ENCODE results near the gene CFL1.

CFL1 gene

GRCh38 chr11:65879617-65880016 lies 21.6 kb upstream of the CFL1 start, which contains the start of gene CTSW:
Gene CTSW (plus strand): TSS chr11:65879837. CDS start chr11:65879855, 18 bp downstream.
- Histone ChIP-seq H3K4me3 (ENCODE audit: low read length) (no peak within 1 kb of the TSS), H3K9me3 (ENCODE audit: insufficient read depth, low read depth, low read length) (no peaks in the 10 kb centered on the region), H3K9ac (ENCODE audit: low read depth, low read length) (no peak within 1 kb of the TSS), H3K4me1 (ENCODE audit: insufficient read depth, low read length) (no peaks in the 10 kb centered on the region), H3K27me3 (ENCODE audit: insufficient read depth, low read length) (no peaks in the 10 kb centered on the region), H3K36me3 (ENCODE audit: insufficient read depth, low read length) (peaks cover 24% of the 10 kb centered on the region), H3K27ac (ENCODE audit: low read depth, low read length) (no peak within 1 kb of the TSS)
- WGBS = 84% methylated on average over 7 of the region's 7 CpGs

GRCh38 chr11:65873318-65874156 lies 15.6 kb upstream of the CFL1 start:
- Histone ChIP-seq H3K27ac (ENCODE audit: low read depth, low read length) (no peak overlapping the region), H3K4me3 (ENCODE audit: low read length) (peak overlapping the region; percentile 80), H3K9ac (ENCODE audit: low read depth, low read length) (peak overlapping the region; percentile 39; the same call in 1 of the 2 replicates), H3K27me3 (ENCODE audit: insufficient read depth, low read length) (peaks cover 15% of the 10 kb centered on the region), H3K36me3 (ENCODE audit: insufficient read depth, low read length) (no peaks in the 10 kb centered on the region), H3K4me1 (ENCODE audit: insufficient read depth, low read length) (no peaks in the 10 kb centered on the region; the same call in 1 of the 2 replicates), H3K9me3 (ENCODE audit: insufficient read depth, low read depth, low read length) (no peaks in the 10 kb centered on the region)
- 10% methylated on average over 54 of the region's 54 CpGs for WGBS

GRCh38 chr11:65872586-65873317 lies 14.8 kb upstream of the CFL1 start, which contains the start of gene EFEMP2:
Gene EFEMP2 (minus strand): TSS chr11:65872800. CDS start chr11:65872354, 446 bp downstream.
- H3K4me3 ChIP-seq (ENCODE audit: low read length) = peak within 1 kb of the TSS; percentile 80
- no peaks in the 10 kb centered on the region for H3K36me3 ChIP-seq (ENCODE audit: insufficient read depth, low read length)
- no peaks in the 10 kb centered on the region for H3K9me3 ChIP-seq (ENCODE audit: insufficient read depth, low read depth, low read length)
- peak within 1 kb of the TSS; percentile 61 for H3K9ac ChIP-seq (ENCODE audit: low read depth, low read length)
- under 1% methylated on average over 69 of the region's 69 CpGs for WGBS
- H3K4me1 ChIP-seq (ENCODE audit: insufficient read depth, low read length) = no peaks in the 10 kb centered on the region; the same call in 1 of the 2 replicates
- peaks cover 15% of the 10 kb centered on the region for H3K27me3 ChIP-seq (ENCODE audit: insufficient read depth, low read length)
- H3K27ac ChIP-seq (ENCODE audit: low read depth, low read length) = no peak within 1 kb of the TSS

- WGBS = 33% methylated on average over 26 of the region's 26 CpGs
- Histone ChIP-seq H3K4me3 (ENCODE audit: low read length) (peak overlapping the region; percentile 80), H3K9me3 (ENCODE audit: insufficient read depth, low read depth, low read length) (no peaks in the 10 kb centered on the region), H3K4me1 (ENCODE audit: insufficient read depth, low read length) (no peaks in the 10 kb centered on the region; the same call in 1 of the 2 replicates), H3K9ac (ENCODE audit: low read depth, low read length) (peak overlapping the region; percentile 61), H3K36me3 (ENCODE audit: insufficient read depth, low read length) (no peaks in the 10 kb centered on the region), H3K27ac (ENCODE audit: low read depth, low read length) (no peak overlapping the region), H3K27me3 (ENCODE audit: insufficient read depth, low read length) (peaks cover 15% of the 10 kb centered on the region)
These were observed 14.0 kb upstream of the CFL1 start for GRCh38 chr11:65871811-65872548.

GRCh38 chr11:65870706-65871681 lies 13.0 kb upstream of the CFL1 start:
- Histone ChIP-seq H3K27ac (ENCODE audit: low read depth, low read length) (no peak overlapping the region), H3K36me3 (ENCODE audit: insufficient read depth, low read length) (peaks cover 10% of the 10 kb centered on the region), H3K4me3 (ENCODE audit: low read length) (no peak overlapping the region), H3K9me3 (ENCODE audit: insufficient read depth, low read depth, low read length) (no peaks in the 10 kb centered on the region), H3K9ac (ENCODE audit: low read depth, low read length) (no peak overlapping the region), H3K27me3 (ENCODE audit: insufficient read depth, low read length) (peaks cover 15% of the 10 kb centered on the region), H3K4me1 (ENCODE audit: insufficient read depth, low read length) (no peaks in the 10 kb centered on the region; the same call in 1 of the 2 replicates)
- 85% methylated on average over 24 of the region's 24 CpGs for WGBS

- peaks cover 17% of the 10 kb centered on the region for H3K36me3 ChIP-seq (ENCODE audit: insufficient read depth, low read length)
- no peak overlapping the region for H3K9ac ChIP-seq (ENCODE audit: low read depth, low read length)
- H3K27ac ChIP-seq (ENCODE audit: low read depth, low read length) = no peak overlapping the region
- WGBS = 96% methylated on average over 11 of the region's 11 CpGs
- H3K4me3 ChIP-seq (ENCODE audit: low read length) = no peak overlapping the region
- peaks cover 15% of the 10 kb centered on the region for H3K27me3 ChIP-seq (ENCODE audit: insufficient read depth, low read length)
- no peaks in the 10 kb centered on the region; the same call in 1 of the 2 replicates for H3K4me1 ChIP-seq (ENCODE audit: insufficient read depth, low read length)
- H3K9me3 ChIP-seq (ENCODE audit: insufficient read depth, low read depth, low read length) = no peaks in the 10 kb centered on the region
These were observed 12.3 kb upstream of the CFL1 start for GRCh38 chr11:65870307-65870658.

GRCh38 chr11:65869643-65870306 lies 11.8 kb upstream of the CFL1 start:
- H3K27ac ChIP-seq (ENCODE audit: low read depth, low read length) = no peak overlapping the region
- WGBS = 93% methylated on average over 24 of the region's 24 CpGs
- no peaks in the 10 kb centered on the region; the same call in 1 of the 2 replicates for H3K4me1 ChIP-seq (ENCODE audit: insufficient read depth, low read length)
- no peak overlapping the region for H3K4me3 ChIP-seq (ENCODE audit: low read length)
- peaks cover 15% of the 10 kb centered on the region for H3K27me3 ChIP-seq (ENCODE audit: insufficient read depth, low read length)
- no peaks in the 10 kb centered on the region for H3K9me3 ChIP-seq (ENCODE audit: insufficient read depth, low read depth, low read length)
- H3K9ac ChIP-seq (ENCODE audit: low read depth, low read length) = no peak overlapping the region
- peaks cover 22% of the 10 kb centered on the region for H3K36me3 ChIP-seq (ENCODE audit: insufficient read depth, low read length)

GRCh38 chr11:65868907-65869306 lies 10.9 kb upstream of the CFL1 start:
- WGBS = 88% methylated on average over 3 of the region's 3 CpGs
- H3K27me3 ChIP-seq (ENCODE audit: insufficient read depth, low read length) = peaks cover 15% of the 10 kb centered on the region

GRCh38 chr11:65868076-65868667 lies 10.2 kb upstream of the CFL1 start:
- Histone ChIP-seq H3K9me3 (ENCODE audit: insufficient read depth, low read depth, low read length) (no peaks in the 10 kb centered on the region), H3K4me1 (ENCODE audit: insufficient read depth, low read length) (no peaks in the 10 kb centered on the region; the same call in 1 of the 2 replicates), H3K9ac (ENCODE audit: low read depth, low read length) (no peak overlapping the region), H3K4me3 (ENCODE audit: low read length) (peak overlapping the region; percentile 58), H3K36me3 (ENCODE audit: insufficient read depth, low read length) (peaks cover 38% of the 10 kb centered on the region), H3K27me3 (ENCODE audit: insufficient read depth, low read length) (peaks cover 13% of the 10 kb centered on the region), H3K27ac (ENCODE audit: low read depth, low read length) (no peak overlapping the region)
- WGBS = 84% methylated on average over 18 of the region's 19 CpGs

More at GRCh38 chr11:65868907-65869306, 10.9 kb upstream of the CFL1 start:
- Histone ChIP-seq H3K9me3 (ENCODE audit: insufficient read depth, low read depth, low read length) (no peaks in the 10 kb centered on the region), H3K36me3 (ENCODE audit: insufficient read depth, low read length) (peaks cover 30% of the 10 kb centered on the region), H3K9ac (ENCODE audit: low read depth, low read length) (no peak overlapping the region), H3K4me1 (ENCODE audit: insufficient read depth, low read length) (no peaks in the 10 kb centered on the region; the same call in 1 of the 2 replicates), H3K4me3 (ENCODE audit: low read length) (no peak overlapping the region), H3K27ac (ENCODE audit: low read depth, low read length) (no peak overlapping the region; the same call in 1 of the 2 replicates)
